Neural progenitor cell (in vitro differentiated cells): Measurements from ENCODE around the gene HADH. TPM values are rescaled to one million over a fixed set of nuclear protein-coding genes. Genes with fewer than 3 reads are reported as not detected.

ENCODE experiments used
- DNase-seq: peaks from one replicate; pipeline ENCODE4 v3.0.0-alpha.2; 2016; ENCODE audit warnings: low spot score
- H2AFZ ChIP-seq: fragments of 200-600 bp; sonication (generic); replicated peaks from 2 replicates; pipeline ENCODE4 v1.6.1; 2016; ENCODE audit warnings: antibody characterized with exemption
- H3F3A ChIP-seq: fragments of 200-600 bp; sonication (generic); 2 replicates; pipeline ENCODE4 v1.6.1; 2016; ENCODE audit warnings: antibody characterized with exemption, low read depth
- H3K27ac ChIP-seq: fragments of 200-600 bp; sonication (generic); 2 replicates; pipeline ENCODE4 v1.5.1; 2016; ENCODE audit warnings: mild to moderate bottlenecking
- H3K27me3 ChIP-seq: fragments of 200-600 bp; sonication (generic); 2 replicates; pipeline ENCODE4 v1.6.1; 2016; ENCODE audit warnings: mild to moderate bottlenecking, moderate library complexity
- H3K36me3 ChIP-seq: fragments of 200-600 bp; sonication (generic); 2 replicates; pipeline ENCODE4 v1.5.1; 2016
- H3K4me1 ChIP-seq: fragments of 200-600 bp; sonication (generic); 2 replicates; pipeline ENCODE4 v1.6.1; 2016; ENCODE audit warnings: mixed run types
- H3K4me2 ChIP-seq: fragments of 200-600 bp; sonication (generic); 2 replicates; pipeline ENCODE4 v1.6.1; 2016
- H3K4me3 ChIP-seq: fragments of 200-600 bp; sonication (generic); 2 replicates; pipeline ENCODE4 v1.5.1; 2016
- H3K79me2 ChIP-seq: fragments of 200-600 bp; sonication (generic); 2 replicates; pipeline ENCODE4 v1.6.1; 2016; ENCODE audit warnings: low read depth
- H3K9ac ChIP-seq: fragments of 200-600 bp; sonication (generic); 2 replicates; pipeline ENCODE4 v1.6.1; 2016
- H3K9me3 ChIP-seq: fragments of 200-600 bp; sonication (generic); 2 replicates; pipeline ENCODE4 v1.5.1; 2016; ENCODE audit warnings: low read depth
- H4K20me1 ChIP-seq: fragments of 200-600 bp; sonication (generic); 2 replicates; pipeline ENCODE4 v1.6.1; 2016; ENCODE audit warnings: low read depth
- H3K27ac Mint-ChIP-seq: 3 replicates; pipeline ENCODE4 v1.8.0; 2021; ENCODE audit warnings: mixed read lengths
- H3K27me3 Mint-ChIP-seq: 2 replicates; pipeline ENCODE4 v1.8.0; 2022; ENCODE audit warnings: low read depth, mild to moderate bottlenecking, inconsistent platforms, moderate library complexity, mixed read lengths; ENCODE audit not compliant: insufficient read depth
- H3K36me3 Mint-ChIP-seq: 3 replicates; pipeline ENCODE4 v1.8.0; 2021; ENCODE audit warnings: mixed read lengths
- H3K4me1 Mint-ChIP-seq: 3 replicates; pipeline ENCODE4 v1.8.0; 2021; ENCODE audit warnings: mixed read lengths
- H3K4me3 Mint-ChIP-seq: 3 replicates; pipeline ENCODE4 v1.8.0; 2021; ENCODE audit warnings: mild to moderate bottlenecking, moderate library complexity, mixed read lengths
- H3K9me3 Mint-ChIP-seq: 3 replicates; pipeline ENCODE4 v1.8.0; 2020; ENCODE audit warnings: mixed read lengths
- CTCF ChIP-seq: fragments of 200-600 bp; sonication (generic); IDR thresholded peaks from 2 replicates; pipeline ENCODE4 v1.5.1; 2017; ENCODE audit warnings: antibody characterized with exemption, mild to moderate bottlenecking
- EZH2 ChIP-seq: fragments of 200-600 bp; sonication (generic); IDR thresholded peaks from 2 replicates; pipeline ENCODE4 v1.6.1; 2017; ENCODE audit warnings: antibody characterized with exemption, mild to moderate bottlenecking, moderate library complexity
- EZH2phosphoT487 ChIP-seq: fragments of 200-600 bp; sonication (generic); IDR thresholded peaks from 2 replicates; pipeline ENCODE4 v1.6.1; 2017; ENCODE audit warnings: antibody characterized with exemption
- total RNA-seq: library from RNA; depleted of rRNA; stranded (reverse); fragments of >200 nt; gene quantifications from 2 replicates; pipeline ENCODE4 v1.2.3, GENCODE V29; 2015; ENCODE audit warnings: low replicate concordance

HADH gene
- 37.2 and 49.9 TPM in 2 replicates for total RNA-seq

- peak within 1 kb of the TSS; percentile 51 for H3K9ac ChIP-seq
- peaks cover 8% of the 10 kb centered on the region for H3F3A ChIP-seq
- peak within 1 kb of the TSS; percentile 94 for H2AFZ ChIP-seq
- no peak for TF ChIP-seq EZH2
- H3K27me3 ChIP-seq, result peaks cover 12% of the 10 kb centered on the region
- peak within 1 kb of the TSS; percentile 90 for H3K4me3 Mint-ChIP-seq
- H3K9me3 Mint-ChIP-seq, result no peaks in the 10 kb centered on the region
- peaks cover 22% of the 10 kb centered on the region for H4K20me1 ChIP-seq
- H3K36me3 ChIP-seq, result no peaks in the 10 kb centered on the region
- peaks cover 30% of the 10 kb centered on the region for H3K4me1 Mint-ChIP-seq
- peaks cover 43% of the 10 kb centered on the region for H3K79me2 ChIP-seq
- H3K4me3 ChIP-seq, result peak within 1 kb of the TSS; percentile 70
- peak within 1 kb of the TSS; percentile 69 for H3K27ac Mint-ChIP-seq
- H3K4me1 ChIP-seq, result peaks cover 17% of the 10 kb centered on the region
- no peak within 1 kb of the TSS for H3K27ac ChIP-seq
- H3K27me3 Mint-ChIP-seq, result no peaks in the 10 kb centered on the region
- peak within 1 kb of the TSS; percentile 87 for H3K4me2 ChIP-seq
- no peaks in the 10 kb centered on the region for H3K9me3 ChIP-seq
- DNase-seq, result peak; percentile 96
- no peaks in the 10 kb centered on the region for H3K36me3 Mint-ChIP-seq
Measured at GRCh38 chr4:107989537-107990386, at the start of gene HADH. TSS of gene HADH (plus strand) at chr4:107989889. CDS start at chr4:107989933, 44 bp downstream.

GRCh38 chr4:107945809-107946208 lies 43.9 kb upstream of the HADH start:
- Histone ChIP-seq H3K9me3 (no peaks in the 10 kb centered on the region), H3K4me1 (no peaks in the 10 kb centered on the region), H3K36me3 (no peaks in the 10 kb centered on the region), H3K4me3 (no peak overlapping the region), H2AFZ (no peak overlapping the region), H4K20me1 (no peaks in the 10 kb centered on the region), H3K4me2 (no peak overlapping the region), H3K9ac (no peak overlapping the region), H3K27ac (no peak overlapping the region), H3K27me3 (no peaks in the 10 kb centered on the region), H3F3A (no peaks in the 10 kb centered on the region), H3K79me2 (no peaks in the 10 kb centered on the region)
- peaks cover 21% of the 10 kb centered on the region for H3K36me3 Mint-ChIP-seq
- TF ChIP-seq EZH2, result no peak
- TF ChIP-seq CTCF, result no peak
- no peak for TF ChIP-seq EZH2phosphoT487
- no peaks in the 10 kb centered on the region for H3K4me1 Mint-ChIP-seq
- DNase-seq, result no peak
- no peaks in the 10 kb centered on the region for H3K27me3 Mint-ChIP-seq
- H3K9me3 Mint-ChIP-seq, result peaks cover 3% of the 10 kb centered on the region
- H3K4me3 Mint-ChIP-seq, result no peak overlapping the region
- H3K27ac Mint-ChIP-seq, result no peak overlapping the region

GRCh38 chr4:107950746-107951540 lies 38.7 kb upstream of the HADH start:
- no peak for DNase-seq
- H3K9me3 Mint-ChIP-seq, result peaks cover under 1% of the 10 kb centered on the region
- Histone ChIP-seq H4K20me1 (no peaks in the 10 kb centered on the region), H3K27me3 (no peaks in the 10 kb centered on the region), H3K4me3 (no peak overlapping the region), H3F3A (no peaks in the 10 kb centered on the region), H3K36me3 (peaks cover under 1% of the 10 kb centered on the region), H3K9me3 (no peaks in the 10 kb centered on the region), H3K9ac (no peak overlapping the region), H2AFZ (no peak overlapping the region), H3K27ac (no peak overlapping the region), H3K4me2 (no peak overlapping the region), H3K79me2 (no peaks in the 10 kb centered on the region), H3K4me1 (no peaks in the 10 kb centered on the region)
- no peak overlapping the region for H3K4me3 Mint-ChIP-seq
- no peaks in the 10 kb centered on the region for H3K27me3 Mint-ChIP-seq
- no peaks in the 10 kb centered on the region for H3K4me1 Mint-ChIP-seq
- no peak for TF ChIP-seq EZH2
- no peak for TF ChIP-seq CTCF
- no peak for TF ChIP-seq EZH2phosphoT487
- H3K27ac Mint-ChIP-seq, result no peak overlapping the region
- peaks cover 14% of the 10 kb centered on the region for H3K36me3 Mint-ChIP-seq
